ENCODE data around the gene CHST11. TPM values are rescaled to one million over a fixed set of nuclear protein-coding genes. Genes with fewer than 3 reads are reported as not detected.

The CHST11 gene
- total and polyA plus RNA-seq, 10 of the 15 experiments (the other 5 are each of a cell fraction or from before 2014, with no cell fraction given) = 1.9 to 38.1 (median 17.2) TPM

GRCh38 chr12:104546575-104546974 lies 89.8 kb downstream of the CHST11 start:
- ChIA-PET CTCF (interaction anchor here (0.8 to 1.1 kb wide), 2 partner anchors 66 to 329 kb away, joined by 3 read pairs; no protein-coding TSS in a partner anchor), SMC1A (ENCODE audit: uncharacterized antibody, unreplicated experiment) (interaction anchor here (0.8 to 3.8 kb wide), 7 partner anchors 8 to 68 kb away, joined by 3 to 12 read pairs (median 4); no protein-coding TSS in a partner anchor), RAD21 (ENCODE audit: unreplicated experiment) (interaction anchor here (0.6 to 3.0 kb wide), 7 partner anchors 11 to 308 kb away, joined by 3 to 7 read pairs (median 4); no protein-coding TSS in a partner anchor), POLR2A (interaction anchor here (0.7 to 1.4 kb wide), 3 partner anchors 9 to 25 kb away, joined by 3 to 5 read pairs (median 4); no protein-coding TSS in a partner anchor)
- H4K20me1 ChIP-seq (ENCODE audit: control insufficient read depth, insufficient read depth) = no peaks in the 10 kb centered on the region; the same call in 1 of the 2 replicates
- no peak overlapping the region for H3K4me2 ChIP-seq (ENCODE audit: control insufficient read depth, insufficient read depth)
- in situ Hi-C loops (cut with MboI) (no loop called here), intact Hi-C loops (cut with micrococcal nuclease; ENCODE audit: unreplicated experiment) (no loop called here)
- H3K9me3 ChIP-seq (replicated peaks; ENCODE audit: control insufficient read depth, insufficient read depth, low read length) = peaks cover 3% of the 10 kb centered on the region; the same call in 1 of the 3 replicates
- no peak for DNase-seq (ENCODE audit: low read depth, low spot score)
- H3K79me2 ChIP-seq (ENCODE audit: control insufficient read depth, insufficient read depth, low read length) = peaks cover 24% of the 10 kb centered on the region
- 0 out of 2 replicates have a peak overlapping the region, but pooled peaks have one; percentile 8 for H3K27ac ChIP-seq (ENCODE audit: control insufficient read depth, insufficient read depth)
- no peak for FAIRE-seq
- H3K4me3 ChIP-seq = no peak overlapping the region
- TF ChIP-seq EED (IDR thresholded peaks at IDR 0.05; ENCODE audit: low read depth) = peak; percentile 58; the same call in 1 of the 2 replicates
- peak; percentile 66 to 72; a peak in 3 of 4 replicates for TF ChIP-seq IKZF2 (IDR thresholded peaks at IDR 0.05)
- peak; percentile 49; the same call in 1 of the 2 replicates for TF ChIP-seq SPI1 (IDR thresholded peaks at IDR 0.05; ENCODE audit: borderline replicate concordance, insufficient read depth, low read depth, low read length)
- no peak for TF ChIP-seq BCL11A (IDR thresholded peaks at IDR 0.05; ENCODE audit: low read depth, low read length)
- TF ChIP-seq MEF2A (IDR thresholded peaks at IDR 0.05; ENCODE audit: insufficient read depth, low read depth, low read length) = no peak
- peak; percentile 42; the same call in 1 of the 2 replicates for TF ChIP-seq RELB (IDR thresholded peaks at IDR 0.05; ENCODE audit: low read depth)
- TF ChIP-seq IKZF1 (conservative IDR thresholded peaks at IDR 0.05) = peak; percentile 64
- no peak overlapping the region for H3K9ac ChIP-seq (ENCODE audit: control insufficient read depth, insufficient read depth, low read length)
- WGBS (ENCODE audit: insufficient coverage, insufficient replicate concordance, low lambda C conversion rate, missing lambda C conversion rate) = 66% methylated on average over 3 of the region's 3 CpGs
- peaks cover 0 to 3% of the 10 kb centered on the region in 2 experiments; a peak in 2 of 4 replicates for H3K36me3 ChIP-seq (ENCODE audit: control insufficient read depth in 2 of 2, insufficient read depth in 2 of 2, low read length in 1 of 2)
- no peak overlapping the region for H2AFZ ChIP-seq (ENCODE audit: control insufficient read depth, low read depth, low read length)
- no TSS peak for BruUV-seq (replicated peaks)
- no peaks in the 10 kb centered on the region for H3K27me3 ChIP-seq (replicated peaks in 1 of 2; ENCODE audit: control insufficient read depth in 2 of 2, insufficient read depth in 2 of 2, low read length in 1 of 2)
- peak; percentile 51 for ATAC-seq
- H3K4me1 ChIP-seq (ENCODE audit: control insufficient read depth, insufficient read depth, low read length) = peaks cover 10% of the 10 kb centered on the region
